Stimulated activated CD8-positive, alpha-beta memory T cell treated with anti-CD3 and anti-CD28 coated beads, Interleukin-12 subunit alpha, Interleukin-12 subunit beta, amount 100 ng/mL, for 24 hours (primary cell): ENCODE measurements around the gene MORF4L2.
"Not testable (repeated sequence)": the region's sequence is repeated elsewhere in the genome, so short reads cannot be mapped to it uniquely, and the experiment has no call there.

Experiments
- DNase-seq: peaks from one replicate; pipeline ENCODE4 v3.0.0-alpha.2; 2020; ENCODE audit errors: extremely low read depth

The MORF4L2 gene

DNA sequence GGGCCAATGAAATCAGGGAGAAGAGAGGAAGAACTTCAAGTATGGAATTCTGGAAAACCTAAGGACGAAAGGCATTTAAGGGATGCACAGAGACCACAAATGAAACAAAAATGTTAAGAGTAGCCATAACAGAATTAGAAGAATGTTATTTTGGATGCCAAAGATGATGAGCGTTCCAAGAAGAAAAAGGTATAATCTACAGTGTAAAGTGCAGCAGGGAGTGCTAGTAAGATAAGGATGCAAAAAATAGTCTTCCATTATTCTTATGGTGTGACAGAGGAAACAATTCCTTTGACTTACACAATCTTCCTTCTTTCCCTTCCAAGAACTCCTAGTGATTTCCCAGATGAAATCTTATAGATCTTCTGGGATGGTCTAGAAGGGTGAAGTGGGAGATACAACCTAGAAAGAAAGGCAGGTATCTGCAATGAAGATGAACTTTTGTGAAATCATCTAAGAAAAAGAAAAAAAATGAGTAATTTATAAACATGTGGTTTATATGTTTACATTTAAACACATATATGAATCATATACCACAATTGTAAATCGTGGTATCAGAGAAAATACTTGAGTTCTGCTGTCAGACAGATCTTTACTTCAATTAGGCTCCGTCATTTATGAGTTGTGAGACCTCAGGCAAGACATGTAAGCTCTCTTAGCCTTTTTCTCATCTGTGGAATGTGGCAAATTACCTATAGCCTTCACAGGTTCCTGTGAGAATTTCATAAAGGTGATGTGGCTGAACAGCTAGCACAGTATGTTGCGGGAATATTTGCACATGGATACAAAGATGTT is 8.1 kb downstream of the MORF4L2 start:
- DNase-seq = no peak

- DNase-seq = no peak
Measured at GRCh38 chrX:103674531-103675454, 11.7 kb downstream of the MORF4L2 start.

GRCh38 chrX:103669745-103670144 is 16.8 kb downstream of the MORF4L2 start:
- DNase-seq = no peak

- no peak for DNase-seq
Measured at GRCh38 chrX:103666202-103667107, 20.0 kb downstream of the MORF4L2 start.

- DNase-seq = no peak
Measured at GRCh38 chrX:103663981-103664762, 22.3 kb downstream of the MORF4L2 start.

- DNase-seq = not testable (repeated sequence)
Measured at GRCh38 chrX:103659460-103659859, 27.0 kb downstream of the MORF4L2 start.

DNA sequence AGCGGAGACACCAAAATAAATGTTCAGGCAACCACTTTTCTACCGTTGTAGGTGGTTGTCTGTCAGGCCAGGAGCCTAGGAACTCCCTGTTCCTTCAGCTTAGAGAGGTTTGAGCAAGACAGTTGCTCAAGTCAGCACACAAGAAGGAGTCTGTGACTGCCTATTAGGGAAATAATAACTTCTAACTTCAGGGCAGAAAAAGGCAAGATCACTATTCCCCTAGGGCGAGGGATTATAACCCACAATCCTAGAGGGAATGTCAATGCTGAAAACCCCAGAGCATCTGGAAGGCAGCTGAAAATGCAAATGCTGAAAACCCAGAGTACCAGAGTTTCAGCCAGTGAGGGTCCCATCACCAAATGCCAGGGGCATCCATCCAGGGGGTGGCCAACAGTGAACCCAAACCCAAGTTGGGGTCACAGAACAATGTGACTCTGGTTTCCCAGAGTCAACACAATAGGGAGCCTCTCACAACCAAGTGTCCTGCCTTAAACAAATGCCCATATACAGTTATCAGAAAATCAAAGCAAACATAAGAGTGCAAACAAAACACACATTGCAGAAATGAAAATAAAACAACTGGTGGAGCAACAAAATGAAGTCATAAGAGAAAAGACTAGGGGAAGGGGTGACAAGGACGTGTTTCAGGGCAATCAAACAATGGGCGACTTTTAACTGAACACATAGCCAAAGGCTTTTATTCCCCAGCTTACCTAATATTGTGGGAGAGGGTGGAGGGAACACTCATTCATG is 27.6 kb downstream of the MORF4L2 start:
- no peak for DNase-seq

GRCh38 chrX:103657066-103657465 is 29.4 kb downstream of the MORF4L2 start:
- not testable (repeated sequence) for DNase-seq

- DNase-seq = no peak
Measured at GRCh38 chrX:103656617-103657016, 29.9 kb downstream of the MORF4L2 start.

DNA sequence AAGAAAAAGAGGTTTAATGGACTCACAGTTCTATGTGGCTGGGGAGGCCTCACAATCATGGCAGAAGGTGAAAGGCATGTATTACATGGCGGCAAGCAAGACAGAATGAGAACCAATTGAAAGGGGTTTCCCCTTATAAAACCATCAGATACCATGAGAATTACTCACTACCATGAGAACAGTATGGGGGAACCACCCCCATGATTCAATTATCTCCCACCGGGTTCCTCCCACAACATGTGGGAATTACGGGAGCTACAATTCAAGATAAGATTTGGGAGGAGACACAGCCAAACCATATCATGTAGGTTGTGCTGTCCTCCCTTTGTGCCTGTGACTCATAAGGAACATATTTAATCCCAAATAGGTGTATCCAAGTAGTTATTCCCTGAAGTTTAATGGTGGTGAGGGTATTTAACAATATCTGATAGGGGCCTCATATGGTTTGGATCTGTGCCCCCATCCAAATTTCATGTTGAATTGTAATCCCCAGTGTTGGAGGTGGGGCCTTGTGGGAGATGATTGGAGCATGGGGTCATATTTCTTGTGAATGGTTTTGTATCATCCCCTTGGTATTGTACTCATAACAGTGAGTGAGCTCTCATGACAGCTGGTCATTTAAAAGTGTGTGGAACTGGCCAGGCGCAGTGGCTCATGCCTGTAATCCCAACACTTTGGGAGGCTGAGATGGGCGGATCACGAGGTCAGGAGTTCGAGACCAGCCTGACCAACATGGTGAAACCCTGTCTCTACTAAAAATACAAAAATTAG is 31.1 kb downstream of the MORF4L2 start:
- DNase-seq = not testable (repeated sequence)

- no peak for DNase-seq
Measured at GRCh38 chrX:103651151-103651773, 35.2 kb downstream of the MORF4L2 start.

GRCh38 chrX:103647630-103648029 is 38.9 kb downstream of the MORF4L2 start:
- no peak for DNase-seq

GRCh38 chrX:103644125-103644524 is 42.4 kb downstream of the MORF4L2 start:
- no peak for DNase-seq

DNA sequence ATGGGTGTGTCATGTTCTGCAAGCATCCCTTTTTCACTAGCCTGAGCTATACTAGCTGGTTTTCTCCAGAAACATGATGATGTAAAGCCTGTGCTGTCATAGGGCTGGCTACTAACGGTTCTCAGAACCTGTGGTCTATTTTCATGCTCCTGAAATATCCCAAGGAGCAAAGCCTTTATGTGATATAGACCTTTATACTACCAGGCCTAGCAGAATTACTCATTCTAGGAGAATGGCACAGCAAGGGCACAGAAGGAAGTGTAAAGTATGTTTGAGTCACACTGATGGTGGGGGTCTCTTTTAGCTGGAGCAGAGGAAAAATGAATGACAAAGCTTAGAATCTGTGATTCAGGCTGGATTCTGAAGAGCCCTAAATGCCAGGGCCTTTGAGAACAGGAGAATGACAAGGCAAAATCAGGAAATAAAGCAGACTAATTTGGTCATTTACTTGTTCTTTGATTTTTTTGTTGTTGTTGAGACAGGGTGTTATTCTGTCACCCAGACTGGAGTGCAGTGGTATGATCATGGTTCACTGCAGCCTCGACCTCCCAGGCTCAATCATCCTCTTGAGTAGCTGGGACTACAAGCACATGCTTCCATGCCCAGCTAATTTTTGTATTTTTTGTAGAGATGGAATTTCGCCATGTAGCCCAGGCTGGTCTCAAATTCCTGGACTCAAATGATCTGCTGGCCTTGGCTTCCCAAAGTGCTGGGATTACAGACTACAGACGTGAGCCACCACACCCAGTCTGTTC is 45.9 kb downstream of the MORF4L2 start:
- DNase-seq = no peak

GRCh38 chrX:103638479-103639346 is 47.8 kb downstream of the MORF4L2 start:
- not testable (repeated sequence) for DNase-seq

GRCh38 chrX:103637604-103638338 is 48.7 kb downstream of the MORF4L2 start:
- no peak for DNase-seq
